Stimulated activated CD4-positive, alpha-beta T cell treated with anti-CD3 and anti-CD28 coated beads, Interleukin-1b, Interleukin-23, amount 100 ng/mL, for 24 hours (primary cell): ENCODE measurements around the gene TBXA2R.

Experiments
- DNase-seq, 4 experiments: peaks; one replicate each; pipeline ENCODE4 v3.0.0-alpha.2; 2020; ENCODE audit warnings: low read depth in 4 of 4, low spot score in 1 of 4

The TBXA2R gene

DNA sequence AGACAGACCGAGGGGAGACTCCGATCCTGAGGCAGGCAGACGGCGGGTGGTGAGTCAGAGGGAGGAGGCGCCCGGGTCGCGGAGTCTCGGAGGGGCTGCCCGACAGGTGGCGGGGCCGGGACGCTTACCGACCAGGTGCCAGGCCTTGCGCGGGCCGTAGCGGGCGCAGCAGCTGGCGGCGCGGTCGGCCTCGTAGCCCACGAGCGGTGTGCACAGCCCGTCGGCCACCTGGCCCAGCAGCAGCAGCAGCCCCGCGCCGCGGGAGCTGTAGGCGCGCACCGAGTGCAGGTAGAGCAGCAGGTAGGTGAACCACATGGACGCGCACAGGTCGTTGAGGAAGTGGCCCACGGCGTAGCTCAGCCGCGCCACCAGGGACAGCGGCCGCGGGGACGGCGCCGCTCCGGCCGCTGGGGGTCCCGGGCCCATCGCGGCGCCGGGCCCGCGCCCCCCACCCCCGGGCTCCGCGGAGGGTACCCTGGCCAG is 49.7 kb downstream of the TBXA2R start:
- peak; percentile 36 to 63 (median 52) for DNase-seq

DNA sequence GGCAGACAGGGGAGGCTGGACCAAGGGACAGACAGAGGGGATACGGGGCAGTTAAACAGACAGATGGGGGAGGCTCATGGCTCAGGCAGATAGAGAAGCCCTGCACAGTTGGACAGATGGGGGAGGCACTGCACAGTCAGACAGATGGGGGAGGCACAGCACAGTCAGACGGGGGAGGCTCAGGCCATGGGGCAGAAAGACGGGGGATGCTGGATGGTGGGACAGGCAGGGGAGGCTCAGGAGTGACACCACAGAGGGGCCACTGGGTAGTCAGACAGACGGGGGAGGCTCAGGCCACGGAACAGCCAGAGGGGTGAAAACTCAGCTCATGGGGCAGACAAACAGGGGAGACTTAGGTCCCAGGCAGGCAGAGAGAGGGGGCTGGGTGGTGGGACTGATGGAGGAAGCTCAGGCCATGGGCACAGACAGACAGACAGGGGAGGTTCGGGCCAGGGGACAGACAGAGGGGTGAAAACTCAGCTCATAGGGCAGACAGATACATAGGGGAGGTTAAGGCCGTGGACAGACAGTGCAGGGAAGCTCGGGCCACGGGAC is 50.2 kb downstream of the TBXA2R start:
- DNase-seq: no peak

DNA sequence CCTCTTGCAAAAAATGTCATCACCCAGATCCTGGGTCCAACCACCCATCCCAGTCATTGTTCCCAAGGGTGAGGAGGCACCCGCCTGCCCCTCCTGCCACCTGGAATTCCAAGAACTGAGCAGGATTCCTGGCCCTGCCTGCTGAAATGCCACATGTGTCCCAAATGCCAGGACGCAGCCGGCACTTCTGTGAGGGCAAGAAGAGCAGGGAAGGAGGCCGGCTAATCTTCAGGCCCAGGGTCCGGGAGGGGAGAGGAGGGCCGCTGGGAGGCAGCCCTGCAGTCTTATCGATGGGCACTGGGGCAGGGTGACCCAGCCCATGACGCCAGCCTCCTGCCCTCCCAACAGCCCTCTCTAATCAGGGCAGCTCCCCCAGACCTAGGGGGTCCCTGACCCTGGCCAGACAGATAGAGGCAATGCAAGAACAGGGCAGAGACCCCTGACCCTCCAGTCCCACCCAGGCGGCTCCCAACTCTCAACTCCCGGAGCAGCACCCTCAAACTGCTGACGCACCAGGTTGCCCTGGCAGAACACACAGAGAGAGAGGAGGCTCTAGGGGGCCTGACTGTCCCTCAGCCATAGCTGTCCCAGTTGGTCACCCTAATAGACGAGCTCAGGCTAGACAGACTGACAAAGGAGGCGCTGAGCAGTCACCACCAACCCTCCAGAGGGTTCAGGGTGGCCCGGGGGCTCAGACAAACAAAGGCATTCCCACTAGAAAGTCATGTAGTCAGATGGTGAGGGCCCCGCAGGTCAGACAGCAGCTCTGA is 50.8 kb downstream of the TBXA2R start:
- DNase-seq: no peak

DNA sequence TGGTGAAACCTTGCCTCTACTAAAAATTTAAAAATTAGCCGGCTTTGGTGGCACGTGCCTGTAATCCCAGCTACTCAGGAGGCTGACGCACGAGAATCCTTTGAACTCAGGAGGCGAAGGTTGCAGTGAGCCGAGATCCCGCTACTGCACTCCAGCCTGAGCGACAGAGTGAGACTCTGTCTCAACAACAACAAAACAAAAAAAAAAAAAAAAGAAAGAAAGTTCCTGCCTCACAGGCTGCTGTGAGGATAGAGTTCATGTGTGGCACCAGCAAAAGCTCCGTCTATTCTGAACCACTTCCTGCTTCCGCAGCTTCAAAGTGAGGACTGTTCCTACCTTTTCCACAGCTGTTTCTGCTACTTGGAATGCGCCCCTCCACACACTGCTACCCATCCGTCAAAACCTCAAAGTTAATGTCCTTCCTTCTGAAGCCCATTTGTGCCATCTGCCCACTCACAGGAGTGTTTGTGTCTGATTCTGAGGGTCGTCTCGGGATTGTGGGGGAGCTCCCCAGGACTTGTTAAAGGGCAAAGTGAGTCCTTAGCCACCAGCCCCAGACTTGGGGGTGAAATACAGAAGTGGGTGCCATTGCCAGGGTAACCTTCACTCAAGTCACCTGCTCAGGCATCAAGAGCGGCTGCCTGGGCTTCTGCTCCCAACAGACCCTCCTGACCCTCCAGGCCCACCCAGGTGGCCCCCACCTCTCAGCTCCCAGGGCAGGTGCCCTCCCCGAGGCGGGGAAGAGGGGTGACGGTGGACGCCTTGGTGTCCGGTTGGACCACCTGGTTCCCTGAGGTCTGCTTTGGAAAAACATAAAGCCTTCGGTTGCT is 52.2 kb downstream of the TBXA2R start:
- DNase-seq: no peak

DNA sequence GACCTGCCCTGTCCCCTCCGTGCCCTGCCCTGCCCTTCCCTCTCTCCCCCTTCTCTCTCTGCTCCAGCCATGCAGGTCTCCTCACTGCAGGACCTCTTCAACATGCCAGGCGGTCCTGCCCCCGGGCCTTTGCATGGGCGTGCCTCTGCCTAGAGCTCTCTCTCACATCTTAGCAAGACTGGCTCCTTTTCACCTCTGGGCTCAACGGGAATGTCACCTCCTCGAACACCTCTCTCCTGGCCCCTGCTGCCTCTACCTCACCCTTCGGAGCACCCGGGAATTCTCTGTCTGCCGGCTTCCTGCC is 54.9 kb downstream of the TBXA2R start:
- DNase-seq: no peak

DNA sequence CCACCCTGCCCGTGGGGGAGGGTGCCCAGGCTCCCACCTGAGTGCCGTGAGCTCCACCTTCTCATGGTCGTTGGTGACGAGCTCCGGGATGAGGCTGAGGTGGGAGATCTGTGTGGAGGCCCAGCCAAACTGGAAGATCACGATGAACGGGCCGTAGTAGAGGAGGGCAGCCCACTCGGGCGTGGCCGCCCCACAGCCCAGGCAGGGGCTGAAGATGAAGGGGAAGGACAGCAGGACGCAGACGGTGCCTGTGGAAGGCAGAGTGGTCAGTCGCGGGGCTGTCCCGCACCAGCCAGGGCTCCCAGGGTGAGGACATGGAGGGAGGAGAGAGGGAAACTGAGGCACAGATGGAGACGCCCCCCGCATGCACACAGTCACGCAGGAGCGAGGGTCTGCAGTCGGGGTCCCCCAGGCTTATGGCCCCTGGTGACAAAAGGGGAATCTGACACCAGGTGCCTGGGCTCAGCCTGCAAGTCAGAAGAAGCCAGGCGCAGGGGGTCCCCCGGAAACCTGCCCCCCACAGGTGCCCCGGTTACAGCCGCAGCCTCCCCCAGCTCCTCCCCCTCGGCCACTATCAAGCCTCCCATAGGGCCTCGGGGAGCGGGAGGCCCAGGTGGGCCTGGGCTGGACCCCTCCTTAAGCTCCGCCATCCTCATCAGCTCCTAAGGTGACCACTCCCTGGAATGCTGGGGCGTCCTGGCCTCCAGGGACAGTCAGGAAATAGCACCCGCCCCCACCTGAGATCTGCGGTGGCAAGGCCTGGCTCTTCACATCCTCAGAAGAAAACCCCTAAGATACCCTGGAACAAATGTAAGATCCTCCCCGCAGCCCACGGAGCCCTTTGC is 55.5 kb downstream of the TBXA2R start:
- no peak for DNase-seq

DNA sequence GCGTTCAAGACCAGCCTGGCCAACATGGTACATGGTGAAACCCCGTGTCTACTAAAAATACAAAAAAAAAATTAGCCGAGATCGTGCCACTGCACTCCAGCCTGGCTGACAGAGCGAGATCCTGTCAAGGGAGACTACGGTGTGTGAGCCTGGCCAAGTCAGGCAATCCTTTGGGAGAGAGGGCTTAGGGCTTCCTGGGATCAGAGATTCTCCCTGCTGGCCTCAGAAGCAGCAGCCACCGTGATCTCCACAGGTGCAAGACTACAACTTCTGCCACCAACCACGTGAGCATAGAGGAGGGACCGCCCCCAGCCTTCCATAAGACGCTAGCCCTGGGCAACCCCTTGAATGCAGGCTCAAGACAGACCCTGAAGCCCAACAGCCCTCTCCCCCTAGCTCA is 56.9 kb downstream of the TBXA2R start:
- no peak for DNase-seq

DNA sequence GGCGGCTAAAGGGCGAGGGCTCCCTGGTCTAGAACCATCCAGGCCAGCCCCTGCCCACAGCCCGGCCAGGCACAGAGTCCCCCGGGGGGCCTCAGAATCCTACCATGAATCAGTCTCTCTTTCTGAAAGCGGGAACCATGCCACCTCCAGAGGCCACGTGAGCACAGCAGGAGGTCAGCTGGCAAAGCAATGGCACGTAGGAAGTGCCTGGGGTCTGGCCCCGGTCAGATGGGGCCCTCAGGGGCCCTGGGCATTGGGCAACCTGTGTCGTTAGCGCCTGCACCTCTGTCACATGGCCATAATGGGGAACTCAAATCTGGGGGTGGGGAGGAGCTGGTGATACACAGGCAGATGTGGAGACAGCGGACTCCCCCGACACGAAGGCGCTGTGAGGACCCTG is 58.1 kb downstream of the TBXA2R start:
- no peak for DNase-seq

DNA sequence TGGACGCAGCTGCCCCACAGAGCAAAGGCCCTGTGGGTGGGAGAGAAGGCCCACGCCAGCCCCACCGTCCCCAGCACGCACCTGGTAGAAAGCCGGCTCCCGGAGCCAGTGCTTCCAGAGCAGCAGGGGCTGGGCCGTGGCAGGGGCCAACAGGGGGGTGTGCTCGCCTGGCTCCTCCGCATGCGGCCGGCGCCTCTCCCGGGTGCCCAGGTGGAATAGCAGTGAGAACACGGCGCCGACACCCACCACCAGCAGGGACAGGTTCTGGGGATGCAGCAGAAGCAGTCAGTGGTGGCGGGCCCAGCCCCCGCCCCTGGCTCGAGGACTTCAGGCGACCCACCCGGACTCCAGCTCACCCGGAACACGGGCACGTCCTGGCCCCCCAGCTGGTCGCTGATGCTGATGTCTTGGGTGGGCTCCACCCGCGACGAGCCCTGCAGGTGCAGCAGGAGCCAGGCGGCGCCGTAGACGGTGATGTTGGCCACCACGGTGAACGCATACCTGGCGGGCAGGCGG is 58.9 kb downstream of the TBXA2R start:
- no peak for DNase-seq

DNA sequence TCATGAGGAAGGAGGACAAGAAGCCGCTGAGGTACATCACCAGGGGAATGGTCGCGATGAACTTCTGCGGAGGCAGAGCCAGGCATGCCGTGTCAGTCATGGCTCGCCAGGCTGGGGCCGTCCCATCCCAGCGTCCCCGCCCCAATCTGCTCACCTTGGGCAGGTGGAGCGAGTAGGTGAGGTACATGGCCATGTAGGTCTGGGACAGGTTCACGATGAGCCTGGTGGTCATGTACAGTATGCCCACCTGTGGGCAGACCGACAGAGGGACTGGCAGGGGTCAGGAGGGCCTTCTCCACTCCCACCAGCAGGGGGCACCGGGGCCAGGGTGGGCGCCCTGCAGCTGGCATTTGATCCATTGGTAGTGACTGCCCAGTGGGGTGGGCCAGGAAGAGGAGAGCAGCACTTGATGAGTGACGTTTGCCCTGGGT is 59.4 kb downstream of the TBXA2R start:
- peak in 1 of 4 experiments; percentile 33 for DNase-seq

DNA sequence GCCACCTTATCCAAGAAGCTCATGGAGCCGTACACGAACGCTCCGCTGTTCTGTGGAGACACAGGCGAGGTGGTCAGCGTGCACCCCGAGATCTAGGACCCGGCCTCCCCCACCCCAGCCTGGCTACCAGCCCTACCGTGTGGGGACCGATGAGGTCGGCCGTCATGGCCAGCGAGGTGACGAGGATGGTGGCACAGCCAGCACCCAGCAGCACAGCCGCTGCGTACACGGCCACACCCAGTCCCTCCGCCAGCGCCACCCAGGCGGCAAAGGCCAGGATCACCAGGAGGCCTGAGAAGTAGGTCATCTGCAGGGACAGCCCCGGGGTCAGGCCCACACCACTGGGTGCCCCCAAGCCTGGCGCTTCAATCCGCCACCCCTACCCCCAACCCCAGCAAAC is 60.6 kb downstream of the TBXA2R start:
- DNase-seq: no peak

DNA sequence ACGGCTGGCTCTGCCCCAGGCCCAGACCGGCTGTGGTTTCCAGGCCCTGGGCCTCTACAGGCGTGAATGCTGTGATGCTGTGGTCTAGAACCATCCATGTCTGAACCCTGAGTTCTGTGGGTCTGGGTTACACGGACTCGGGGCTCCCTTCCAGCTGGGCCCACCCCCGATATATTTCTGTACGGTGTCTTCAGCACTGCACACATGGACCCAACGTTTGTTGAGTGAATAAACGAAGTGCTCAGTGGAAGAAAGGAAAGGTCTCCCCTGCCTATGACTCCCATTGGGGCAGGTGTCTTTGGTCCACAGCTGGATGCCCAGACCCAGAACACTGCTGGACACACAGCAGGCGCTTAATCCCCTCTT is 61.0 kb downstream of the TBXA2R start:
- DNase-seq: no peak

DNA sequence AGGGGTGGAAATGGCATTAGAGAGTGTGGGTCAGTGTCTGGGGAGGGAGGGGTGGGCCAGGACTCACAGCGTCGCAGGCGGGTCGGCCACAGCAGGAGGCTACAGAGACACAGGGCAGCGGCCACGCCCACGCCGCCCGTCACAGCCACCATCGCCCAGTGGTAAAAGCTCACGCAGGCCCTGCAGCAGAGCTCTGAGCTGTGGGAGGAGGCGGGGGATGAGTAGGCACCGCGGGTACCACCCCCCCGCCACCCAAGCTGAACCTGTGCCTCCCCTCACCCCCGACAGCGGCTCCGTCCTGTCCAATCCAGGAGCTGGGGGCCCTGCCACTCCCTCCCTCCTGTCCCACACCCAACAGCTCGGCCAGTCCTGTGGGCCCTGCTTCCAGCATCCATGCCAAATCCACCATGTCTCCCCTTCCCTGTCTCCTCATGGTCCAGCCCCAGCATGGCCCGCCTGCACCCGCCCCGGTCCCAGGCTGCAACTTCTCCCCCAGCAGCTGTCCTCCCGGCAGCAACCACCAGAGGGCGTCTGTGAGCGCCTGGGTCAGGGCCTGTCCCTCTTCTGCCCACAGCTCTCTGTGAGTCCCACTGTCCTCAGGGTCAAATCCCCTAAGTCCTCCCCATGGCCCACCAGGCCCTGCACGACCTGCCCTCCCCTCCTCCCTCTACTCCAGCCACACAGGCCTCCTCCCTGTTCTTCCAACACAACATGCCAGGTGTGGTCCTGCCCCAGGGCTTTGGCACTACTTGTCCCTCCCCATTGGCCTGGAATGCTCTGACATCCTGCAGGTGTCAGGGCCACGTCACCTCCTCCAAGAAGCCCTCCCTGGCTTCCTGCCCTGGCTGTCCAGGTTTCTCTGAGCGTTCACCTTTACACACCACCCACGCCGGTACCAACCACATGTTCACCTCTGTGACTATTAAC is 61.7 kb downstream of the TBXA2R start:
- DNase-seq: peak; percentile 63 to 83 (median 68)
